Anterior cingulate cortex (tissue), 58 donors: Measurements from ENCODE around the gene TSHZ3.

Source experiments
- DNase-seq, 58 donors: peaks; one replicate each; lab custom pipeline; 2025; lab: John Stamatoyannopoulos, UW

TSHZ3 gene

GRCh38 chr19:31297991-31298390, 51.2 kb downstream of the TSHZ3 start:
- no peak for DNase-seq

GRCh38 chr19:31296741-31297390, 52.4 kb downstream of the TSHZ3 start:
- no peak for DNase-seq

- DNase-seq = no peak
These were observed 55.0 kb downstream of the TSHZ3 start for GRCh38 chr19:31294189-31294588.

- no peak for DNase-seq
These were observed 56.5 kb downstream of the TSHZ3 start for GRCh38 chr19:31292639-31293185.

- DNase-seq = peak in 6 of 58 donors; percentile 2 to 20 (median 10)
These were observed 58.2 kb downstream of the TSHZ3 start for GRCh38 chr19:31290931-31291590.

GRCh38 chr19:31289976-31290375, 59.3 kb downstream of the TSHZ3 start:
- no peak for DNase-seq

GRCh38 chr19:31289381-31289880, 59.8 kb downstream of the TSHZ3 start:
- DNase-seq = no peak

- no peak for DNase-seq
These were observed 62.7 kb downstream of the TSHZ3 start for GRCh38 chr19:31286491-31286890.

- peak in 9 of 58 donors; percentile 6 to 43 (median 11) for DNase-seq
These were observed 63.5 kb downstream of the TSHZ3 start for GRCh38 chr19:31285744-31286143.

- DNase-seq = no peak
These were observed 64.6 kb downstream of the TSHZ3 start for GRCh38 chr19:31284621-31285020.

GRCh38 chr19:31283701-31284100, 65.5 kb downstream of the TSHZ3 start:
- DNase-seq = no peak

GRCh38 chr19:31282346-31282745, 66.9 kb downstream of the TSHZ3 start:
- DNase-seq = no peak

GRCh38 chr19:31280287-31281006, 68.8 kb downstream of the TSHZ3 start:
- DNase-seq = no peak

GRCh38 chr19:31279436-31279765, 69.8 kb downstream of the TSHZ3 start:
- DNase-seq = no peak

- DNase-seq = no peak
These were observed 70.4 kb downstream of the TSHZ3 start for GRCh38 chr19:31278555-31279435.

GRCh38 chr19:31277516-31277915, 71.7 kb downstream of the TSHZ3 start:
- no peak for DNase-seq

GRCh38 chr19:31276831-31277230, 72.4 kb downstream of the TSHZ3 start:
- DNase-seq = no peak

GRCh38 chr19:31275068-31275334, 74.2 kb downstream of the TSHZ3 start:
- DNase-seq = no peak

GRCh38 chr19:31274251-31275067, 74.8 kb downstream of the TSHZ3 start:
- DNase-seq = peak in 2 of 58 donors; percentile 4 to 26
